GM12891 (cell line): ENCODE data around the gene GDF2.

Source experiments
- DNase-seq: peaks from one replicate; pipeline ENCODE4 v3.0.0; 2011; ENCODE audit warnings: low spot score; ENCODE audit not compliant: insufficient read length
- FAIRE-seq: peaks from 2 replicates; lab custom pipeline; 2011; peaks lifted over from hg19 to GRCh38; lab: Jason Lieb, UNC
- PAX5 ChIP-seq: IDR thresholded peaks from 2 replicates; pipeline ENCODE4 v1.6.1; 2011; ENCODE audit warnings: low read length, moderate library complexity, mild to moderate bottlenecking; ENCODE audit not compliant: insufficient read depth, severe bottlenecking
- POLR2A ChIP-seq: IDR thresholded peaks from 2 replicates; pipeline ENCODE4 v1.6.1; 2011; ENCODE audit warnings: low read depth, low read length, control low read depth
- POLR2AphosphoS5 ChIP-seq: IDR thresholded peaks from 2 replicates; pipeline ENCODE4 v1.6.1; 2011; ENCODE audit warnings: low read depth, low read length, control low read depth
- POU2F2 ChIP-seq: IDR thresholded peaks from 2 replicates; pipeline ENCODE4 v1.6.1; 2011; ENCODE audit warnings: low read depth, mild to moderate bottlenecking, control low read depth, low read length, moderate library complexity
- SPI1 ChIP-seq: IDR thresholded peaks from 2 replicates; pipeline ENCODE4 v1.6.1; 2011; ENCODE audit warnings: low read depth, low read length, control low read depth
- TAF1 ChIP-seq: IDR thresholded peaks from 2 replicates; pipeline ENCODE4 v1.6.1; 2011; ENCODE audit warnings: low read depth, low read length, control low read depth

The GDF2 gene

GRCh38 chr10:47337310-47337709 lies 15.1 kb downstream of the GDF2 start:
- DNase-seq (no peak), FAIRE-seq (no peak)
- TF ChIP-seq POU2F2 (no peak), POLR2AphosphoS5 (no peak), PAX5 (no peak)

- DNase-seq (no peak), FAIRE-seq (no peak)
- TF ChIP-seq TAF1 (no peak), SPI1 (no peak), PAX5 (no peak), POLR2A (no peak), POLR2AphosphoS5 (no peak), POU2F2 (no peak)
These were observed 17.0 kb downstream of the GDF2 start for GRCh38 chr10:47339186-47339735.

- no peak for FAIRE-seq
- TF ChIP-seq PAX5 (no peak), TAF1 (no peak), POLR2AphosphoS5 (no peak), SPI1 (no peak), POU2F2 (no peak), POLR2A (no peak)
- no peak for DNase-seq
These were observed 17.7 kb downstream of the GDF2 start for GRCh38 chr10:47339759-47340607.

DNA sequence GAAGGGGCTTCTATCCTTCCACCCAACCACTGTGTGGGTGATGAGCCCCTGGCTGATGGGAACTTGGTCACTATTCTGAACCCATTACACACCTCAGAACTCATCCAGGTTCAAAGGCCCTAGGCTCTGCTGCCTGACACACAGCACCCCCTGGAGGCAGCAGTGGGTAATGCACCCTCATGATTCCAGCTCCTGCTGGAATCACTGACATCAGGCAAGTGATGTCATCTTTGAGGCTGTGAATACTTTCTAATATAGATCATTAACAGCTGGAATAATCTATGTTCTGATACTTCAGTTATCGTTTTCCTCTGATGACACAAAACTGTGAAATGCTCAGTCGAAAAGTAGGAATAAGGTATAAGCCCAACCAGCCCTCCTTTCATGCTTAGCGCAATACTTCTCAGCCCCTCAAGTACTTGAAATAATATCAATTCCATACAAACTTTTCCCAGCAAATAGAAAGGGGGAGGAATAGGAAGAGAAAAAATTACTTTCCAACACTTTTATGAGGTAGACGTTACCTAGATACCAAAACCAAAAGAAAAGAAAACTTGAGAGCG lies 18.4 kb downstream of the GDF2 start:
- DNase-seq = peak; percentile 66
- TF ChIP-seq SPI1 (no peak), POU2F2 (no peak), TAF1 (no peak), POLR2AphosphoS5 (no peak), POLR2A (no peak), PAX5 (no peak)
- FAIRE-seq = no peak

GRCh38 chr10:47344996-47345870 lies 23.0 kb downstream of the GDF2 start:
- no peak for DNase-seq
- TF ChIP-seq POU2F2 = no peak
- TF ChIP-seq PAX5 = no peak
- no peak for TF ChIP-seq POLR2AphosphoS5
- no peak for TF ChIP-seq TAF1
- TF ChIP-seq POLR2A = no peak
- TF ChIP-seq SPI1 = no peak
- no peak for FAIRE-seq

DNA sequence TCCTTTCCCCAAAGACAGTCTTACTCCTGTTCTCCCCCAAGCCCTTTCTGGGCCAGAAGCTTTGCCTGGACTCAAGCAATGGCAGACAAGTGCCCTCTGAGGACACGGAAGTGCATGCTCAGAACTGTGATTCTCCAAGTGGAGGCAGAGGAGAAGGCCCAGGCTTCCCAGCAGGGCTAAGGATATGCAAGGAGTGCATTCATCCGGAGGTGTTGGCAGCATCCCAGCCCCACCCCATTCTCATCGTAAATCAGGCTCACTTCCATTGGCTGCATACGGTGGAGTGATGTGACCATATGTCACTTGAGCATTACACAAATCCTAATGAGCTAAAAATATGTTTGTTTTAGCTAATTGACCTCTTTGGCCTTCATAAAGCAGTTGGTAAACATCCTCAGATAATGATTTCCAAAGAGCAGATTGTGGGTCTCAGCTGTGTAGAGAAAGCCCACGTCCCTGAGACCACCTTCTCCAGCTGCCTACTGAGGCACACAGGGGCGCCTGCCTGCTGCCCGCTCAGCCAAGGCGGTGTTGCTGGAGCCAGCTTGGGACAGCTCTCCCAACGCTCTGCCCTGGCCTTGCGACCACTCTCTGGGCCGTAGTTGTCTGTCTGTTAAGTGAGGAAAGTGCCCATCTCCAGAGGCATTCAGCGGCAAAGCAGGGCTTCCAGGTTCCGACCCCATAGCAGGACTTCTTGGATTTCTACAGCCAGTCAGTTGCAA lies 24.5 kb downstream of the GDF2 start:
- DNase-seq (no peak), FAIRE-seq (no peak)
- no peak for TF ChIP-seq TAF1
- TF ChIP-seq PAX5 = no peak
- no peak for TF ChIP-seq POU2F2
- no peak for TF ChIP-seq POLR2AphosphoS5
- no peak for TF ChIP-seq POLR2A
- no peak for TF ChIP-seq SPI1

GRCh38 chr10:47347303-47347675 lies 25.0 kb downstream of the GDF2 start:
- TF ChIP-seq POLR2AphosphoS5 = no peak
- TF ChIP-seq SPI1 = no peak
- TF ChIP-seq TAF1 = no peak
- TF ChIP-seq POLR2A = no peak
- TF ChIP-seq PAX5 = no peak
- no peak for TF ChIP-seq POU2F2
- DNase-seq = no peak
- no peak for FAIRE-seq

DNA sequence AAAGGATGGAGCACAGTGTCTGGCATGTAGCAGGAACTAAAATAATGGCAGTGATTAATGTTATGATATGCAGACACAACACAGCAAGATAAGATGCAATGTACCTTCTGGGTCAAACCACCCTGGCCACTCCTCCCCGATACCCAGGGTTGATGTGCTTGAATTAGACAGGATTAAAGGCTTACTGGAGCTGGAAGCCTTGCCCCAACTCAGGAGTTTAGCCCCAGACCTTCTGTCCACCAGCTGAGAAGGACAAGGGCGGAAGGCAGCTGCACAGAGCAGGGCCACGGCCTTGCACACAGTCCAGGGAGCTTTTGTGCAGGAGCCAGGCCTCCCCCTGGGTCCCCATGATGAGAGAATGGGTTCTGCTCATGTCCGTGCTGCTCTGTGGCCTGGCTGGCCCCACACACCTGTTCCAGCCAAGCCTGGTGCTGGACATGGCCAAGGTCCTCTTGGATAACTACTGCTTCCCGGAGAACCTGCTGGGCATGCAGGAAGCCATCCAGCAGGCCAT lies 25.9 kb downstream of the GDF2 start, which contains the start of gene RBP3:
Gene RBP3 (plus strand): TSS at position 226 of the 514 bp plus-strand sequence. CDS start 122 bp downstream, at position 348.
- no peak for FAIRE-seq
- TF ChIP-seq PAX5 (no peak), SPI1 (no peak), TAF1 (no peak), POLR2AphosphoS5 (no peak), POLR2A (no peak), POU2F2 (no peak)
- no peak for DNase-seq
